GM12891 (cell line): Measurements from ENCODE around the gene CHMP4A.

Source experiments
- PAX5 ChIP-seq: IDR thresholded peaks from 2 replicates; pipeline ENCODE4 v1.6.1; 2011; ENCODE audit warnings: low read length, moderate library complexity, mild to moderate bottlenecking; ENCODE audit not compliant: insufficient read depth, severe bottlenecking
- POLR2A ChIP-seq: IDR thresholded peaks from 2 replicates; pipeline ENCODE4 v1.6.1; 2011; ENCODE audit warnings: low read depth, low read length, control low read depth
- POLR2AphosphoS5 ChIP-seq: IDR thresholded peaks from 2 replicates; pipeline ENCODE4 v1.6.1; 2011; ENCODE audit warnings: low read depth, low read length, control low read depth
- POU2F2 ChIP-seq: IDR thresholded peaks from 2 replicates; pipeline ENCODE4 v1.6.1; 2011; ENCODE audit warnings: low read depth, mild to moderate bottlenecking, control low read depth, low read length, moderate library complexity
- SPI1 ChIP-seq: IDR thresholded peaks from 2 replicates; pipeline ENCODE4 v1.6.1; 2011; ENCODE audit warnings: low read depth, low read length, control low read depth
- TAF1 ChIP-seq: IDR thresholded peaks from 2 replicates; pipeline ENCODE4 v1.6.1; 2011; ENCODE audit warnings: low read depth, low read length, control low read depth

GRCh38 chr14:24261969-24262327 lies 48.7 kb upstream of the CHMP4A start:
- TF ChIP-seq POLR2A (no peak), POLR2AphosphoS5 (no peak), TAF1 (no peak), SPI1 (no peak), POU2F2 (no peak), PAX5 (no peak)
